AG04450 (cell line): ENCODE measurements around the gene KCNJ2. TPM values are rescaled to one million over a fixed set of nuclear protein-coding genes. Genes with fewer than 3 reads are reported as not detected.

Experiments
- CTCF ChIA-PET: fragments of 300-600, 350-600 bp; formaldehyde crosslinking; extraction: SDS; loops from one replicate; lab custom pipeline; 2022; ENCODE audit warnings: antibody characterized with exemption, inconsistent platforms; lab: Charles Lee
- POLR2A ChIA-PET: fragments of 350-600 bp; formaldehyde crosslinking; extraction: SDS; loops from one replicate; lab custom pipeline; 2021; ENCODE audit warnings: antibody characterized with exemption, inconsistent platforms; lab: Yijun Ruan, JAX
- DNase-seq: peaks from one replicate; pipeline ENCODE4 v3.0.0-alpha.2; 2011; ENCODE audit warnings: low read depth, low spot score
- H3K27ac ChIP-seq: one replicate; pipeline ENCODE4 v1.5.1; 2012; ENCODE audit warnings: low read depth, low read length, control low read depth
- H3K27me3 ChIP-seq: one replicate; pipeline ENCODE4 v1.6.0; 2012; ENCODE audit warnings: low read length; ENCODE audit not compliant: control insufficient read depth, insufficient read depth
- H3K4me3 ChIP-seq: 2 replicates; pipeline ENCODE4 v1.5.1; 2011; ENCODE audit warnings: mild to moderate bottlenecking, low read depth, low read length, control low read depth
- H3K9me3 ChIP-seq: 2 replicates; pipeline ENCODE4 v1.5.1; 2012; ENCODE audit warnings: low read length; ENCODE audit not compliant: control insufficient read depth, insufficient read depth
- polyA plus RNA-seq: library from polyadenylated mRNA; depleted of rRNA; stranded (reverse); fragments of >200 nt; gene quantifications from 2 replicates; pipeline ENCODE4 v1.2.3, GENCODE V29; 2011
- TF ChIP-seq, protein P1 (sequence below): IDR thresholded peaks from 2 replicates; pipeline ENCODE4 v1.5.1; 2011; ENCODE audit warnings: low read depth, low read length, control low read depth, inconsistent platforms

KCNJ2 gene
- polyA plus RNA-seq, 1 experiment, result 2.4 TPM

GRCh38 chr17:70187383-70187782 is 18.1 kb downstream of the KCNJ2 start:
- no peaks in the 10 kb centered on the region for H3K9me3 ChIP-seq
- DNase-seq, result no peak
- CTCF ChIA-PET, result no interaction called here
- POLR2A ChIA-PET, result no interaction called here
- no peaks in the 10 kb centered on the region for H3K27me3 ChIP-seq
- no peak overlapping the region for H3K27ac ChIP-seq
- TF ChIP-seq, protein P1, sequence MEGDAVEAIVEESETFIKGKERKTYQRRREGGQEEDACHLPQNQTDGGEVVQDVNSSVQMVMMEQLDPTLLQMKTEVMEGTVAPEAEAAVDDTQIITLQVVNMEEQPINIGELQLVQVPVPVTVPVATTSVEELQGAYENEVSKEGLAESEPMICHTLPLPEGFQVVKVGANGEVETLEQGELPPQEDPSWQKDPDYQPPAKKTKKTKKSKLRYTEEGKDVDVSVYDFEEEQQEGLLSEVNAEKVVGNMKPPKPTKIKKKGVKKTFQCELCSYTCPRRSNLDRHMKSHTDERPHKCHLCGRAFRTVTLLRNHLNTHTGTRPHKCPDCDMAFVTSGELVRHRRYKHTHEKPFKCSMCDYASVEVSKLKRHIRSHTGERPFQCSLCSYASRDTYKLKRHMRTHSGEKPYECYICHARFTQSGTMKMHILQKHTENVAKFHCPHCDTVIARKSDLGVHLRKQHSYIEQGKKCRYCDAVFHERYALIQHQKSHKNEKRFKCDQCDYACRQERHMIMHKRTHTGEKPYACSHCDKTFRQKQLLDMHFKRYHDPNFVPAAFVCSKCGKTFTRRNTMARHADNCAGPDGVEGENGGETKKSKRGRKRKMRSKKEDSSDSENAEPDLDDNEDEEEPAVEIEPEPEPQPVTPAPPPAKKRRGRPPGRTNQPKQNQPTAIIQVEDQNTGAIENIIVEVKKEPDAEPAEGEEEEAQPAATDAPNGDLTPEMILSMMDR, result no peak
- H3K4me3 ChIP-seq, result no peak overlapping the region

DNA sequence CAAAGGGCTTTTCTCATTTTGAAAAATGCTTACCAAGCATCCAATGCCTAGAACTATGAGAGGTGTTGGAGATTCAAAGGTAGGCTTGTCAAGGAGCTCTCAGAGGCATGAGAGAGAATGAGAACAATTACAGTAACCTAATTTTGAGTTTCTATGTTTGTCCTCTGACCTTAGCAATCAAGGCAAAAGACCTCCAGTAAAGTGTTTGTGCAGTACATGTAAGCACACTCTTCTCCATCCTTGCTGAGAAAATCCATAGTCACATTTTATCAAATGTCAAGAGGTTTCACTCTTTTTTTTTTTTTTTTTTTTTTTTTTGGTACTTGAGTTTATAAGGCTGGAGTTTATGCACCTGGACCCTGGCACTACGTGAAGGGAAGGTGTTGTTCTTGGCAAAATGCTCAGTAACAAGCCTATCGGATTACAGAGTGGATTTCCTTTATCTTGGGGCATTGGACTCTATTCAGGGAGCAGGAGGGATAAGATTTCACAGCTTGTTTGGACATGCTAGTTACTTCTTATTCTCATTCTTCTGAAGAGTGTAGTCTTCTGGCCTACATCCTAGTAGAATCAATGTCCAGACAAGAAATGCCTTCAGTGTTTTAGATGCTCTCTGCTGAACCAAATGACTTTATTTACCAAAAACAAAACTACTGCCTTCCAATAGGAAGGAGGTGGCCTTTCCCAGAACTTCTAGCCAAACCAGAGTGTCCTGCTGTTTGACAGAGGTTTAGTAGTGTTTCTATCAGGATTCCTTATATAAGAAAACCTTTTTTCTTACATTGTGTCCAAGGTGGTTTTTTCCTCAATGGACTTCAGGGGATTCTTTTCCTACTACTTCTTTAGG is 21.9 kb downstream of the KCNJ2 start:
- CTCF ChIA-PET, result no interaction called here
- POLR2A ChIA-PET, result no interaction called here
- H3K27me3 ChIP-seq, result no peaks in the 10 kb centered on the region
- TF ChIP-seq, protein P1, result no peak
- DNase-seq, result no peak
- H3K27ac ChIP-seq, result no peak overlapping the region
- no peak overlapping the region for H3K4me3 ChIP-seq
- H3K9me3 ChIP-seq, result no peaks in the 10 kb centered on the region

DNA sequence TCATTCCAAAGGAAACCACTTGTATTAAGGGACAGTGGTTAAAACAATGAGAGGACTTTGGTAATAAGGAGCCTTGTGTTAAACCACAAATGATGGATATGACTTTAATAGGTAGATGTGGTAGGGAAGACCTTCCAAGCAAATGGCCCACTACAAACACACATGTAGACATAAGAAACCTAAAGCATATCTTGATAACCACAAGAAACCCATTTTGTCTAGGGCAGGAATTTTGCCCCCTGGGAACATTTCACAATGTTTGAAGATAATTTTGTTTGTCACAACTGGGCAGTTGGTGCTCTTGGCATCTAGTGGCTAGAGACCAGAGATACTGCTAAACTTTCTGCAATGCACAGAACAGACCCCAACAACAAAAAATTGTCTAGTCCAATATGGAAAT is 25.8 kb downstream of the KCNJ2 start:
- H3K4me3 ChIP-seq, result no peak overlapping the region
- ChIA-PET POLR2A (no interaction called here), CTCF (interaction anchor here (0.6 kb wide), 1 partner anchor 45 kb away, joined by 4 read pairs; no protein-coding TSS in a partner anchor)
- TF ChIP-seq, protein P1, result no peak
- peaks cover 2% of the 10 kb centered on the region for H3K27me3 ChIP-seq
- DNase-seq, result no peak
- H3K9me3 ChIP-seq, result no peaks in the 10 kb centered on the region
- H3K27ac ChIP-seq, result no peak overlapping the region

DNA sequence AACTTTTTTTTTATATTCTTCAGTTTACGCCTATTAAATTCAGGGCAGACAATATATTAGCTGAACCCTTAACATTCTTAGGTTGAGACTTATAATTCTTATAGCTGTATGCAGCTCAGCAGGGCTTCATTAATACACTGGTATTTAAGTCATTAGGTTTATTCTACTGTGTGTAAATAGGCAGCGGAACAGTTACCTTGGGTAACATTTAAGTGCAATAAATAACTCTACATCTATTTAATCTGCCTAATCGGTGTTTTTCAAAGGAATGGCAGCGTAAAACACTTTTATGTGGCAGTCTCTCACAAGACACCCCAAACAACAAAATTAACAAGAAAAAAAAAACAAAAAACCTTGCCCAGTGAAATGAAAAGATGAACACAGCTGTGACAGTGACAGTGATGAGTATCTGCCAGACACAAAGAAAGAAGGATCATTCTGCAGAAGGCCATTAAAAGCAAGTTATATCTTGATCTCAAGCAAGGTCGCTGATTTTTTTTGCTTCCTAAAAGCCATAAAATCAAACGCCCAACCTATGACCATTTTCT is 32.6 kb downstream of the KCNJ2 start:
- no peak for DNase-seq
- no peak overlapping the region for H3K4me3 ChIP-seq
- H3K9me3 ChIP-seq, result no peaks in the 10 kb centered on the region
- H3K27ac ChIP-seq, result no peak overlapping the region
- POLR2A ChIA-PET, result no interaction called here
- TF ChIP-seq, protein P1, result no peak
- H3K27me3 ChIP-seq, result peaks cover 2% of the 10 kb centered on the region
- CTCF ChIA-PET, result no interaction called here

DNA sequence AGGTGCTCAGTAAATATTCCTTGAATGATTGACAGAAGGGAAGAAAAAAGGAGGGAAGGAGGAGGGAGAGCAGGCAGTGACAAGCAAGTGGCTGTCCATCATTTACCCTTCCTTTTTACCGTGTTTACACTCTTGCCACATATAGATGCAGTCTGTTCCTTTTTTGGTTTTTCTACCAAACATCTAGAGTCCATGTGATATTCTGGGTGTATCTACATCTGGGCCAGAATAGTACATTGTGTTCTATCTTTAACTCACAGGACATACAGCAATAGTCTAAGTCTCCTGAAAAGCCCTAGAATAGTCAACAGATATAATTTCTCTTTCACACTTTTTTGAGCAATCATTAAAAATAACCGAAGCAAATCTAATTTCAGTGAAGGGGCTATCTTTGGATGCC is 33.5 kb downstream of the KCNJ2 start:
- POLR2A ChIA-PET, result no interaction called here

More for the DNA sequence above, 33.5 kb downstream of the KCNJ2 start:
- H3K27ac ChIP-seq, result no peak overlapping the region
- CTCF ChIA-PET, result no interaction called here
- H3K9me3 ChIP-seq, result no peaks in the 10 kb centered on the region
- H3K4me3 ChIP-seq, result no peak overlapping the region
- peaks cover 2% of the 10 kb centered on the region for H3K27me3 ChIP-seq
- DNase-seq, result no peak
- TF ChIP-seq, protein P1, result no peak
